Measurements from ENCODE around the gene OR51B4. TPM values are rescaled to one million over a fixed set of nuclear protein-coding genes. Genes with fewer than 3 reads are reported as not detected.

OR51B4 gene
- total and polyA plus RNA-seq, 9 of the 15 experiments (the other 6 are each of a cell fraction or from before 2014, with no cell fraction given), result 17.1 to 64.6 (median 39.9) TPM

DNA sequence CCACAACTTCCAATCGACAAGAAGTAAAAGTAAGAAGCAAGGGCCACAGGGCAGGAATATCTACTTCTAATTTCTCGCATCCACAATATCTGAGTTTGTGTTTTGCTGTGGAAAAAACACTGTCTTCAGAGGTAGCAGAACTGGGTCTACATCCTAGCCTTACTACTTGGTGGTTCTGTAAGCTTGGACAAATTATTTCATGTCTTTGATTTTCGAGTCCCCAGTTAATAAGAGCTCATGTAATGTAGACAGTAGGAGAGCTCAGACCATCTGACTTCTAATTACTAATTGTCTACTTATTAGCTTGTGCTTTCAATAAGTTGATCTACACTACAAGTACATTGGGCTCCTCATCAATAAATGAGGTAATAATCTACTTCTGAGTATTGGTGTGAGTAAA is 18.7 kb downstream of the OR51B4 start (continued):
- TF ChIP-seq NR4A1 (CRISPR knock-in tag; IDR thresholded peaks at IDR 0.05), result no peak
- 0 out of 2 replicates have a peak, but pooled peaks have one; percentile 11 for TF ChIP-seq NR4A1 (tag; IDR thresholded peaks at IDR 0.05)
- TF ChIP-seq SREBF1 (IDR thresholded peaks at IDR 0.05; ENCODE audit: borderline replicate concordance, low read depth, low read length), result no peak
- no peak for TF ChIP-seq MBD2 (IDR thresholded peaks at IDR 0.05; ENCODE audit: borderline replicate concordance, low read depth)
- TF ChIP-seq HDAC3 (IDR thresholded peaks at IDR 0.05; ENCODE audit: borderline replicate concordance, partially characterized antibody), result no peak
- TF ChIP-seq, protein P1, sequence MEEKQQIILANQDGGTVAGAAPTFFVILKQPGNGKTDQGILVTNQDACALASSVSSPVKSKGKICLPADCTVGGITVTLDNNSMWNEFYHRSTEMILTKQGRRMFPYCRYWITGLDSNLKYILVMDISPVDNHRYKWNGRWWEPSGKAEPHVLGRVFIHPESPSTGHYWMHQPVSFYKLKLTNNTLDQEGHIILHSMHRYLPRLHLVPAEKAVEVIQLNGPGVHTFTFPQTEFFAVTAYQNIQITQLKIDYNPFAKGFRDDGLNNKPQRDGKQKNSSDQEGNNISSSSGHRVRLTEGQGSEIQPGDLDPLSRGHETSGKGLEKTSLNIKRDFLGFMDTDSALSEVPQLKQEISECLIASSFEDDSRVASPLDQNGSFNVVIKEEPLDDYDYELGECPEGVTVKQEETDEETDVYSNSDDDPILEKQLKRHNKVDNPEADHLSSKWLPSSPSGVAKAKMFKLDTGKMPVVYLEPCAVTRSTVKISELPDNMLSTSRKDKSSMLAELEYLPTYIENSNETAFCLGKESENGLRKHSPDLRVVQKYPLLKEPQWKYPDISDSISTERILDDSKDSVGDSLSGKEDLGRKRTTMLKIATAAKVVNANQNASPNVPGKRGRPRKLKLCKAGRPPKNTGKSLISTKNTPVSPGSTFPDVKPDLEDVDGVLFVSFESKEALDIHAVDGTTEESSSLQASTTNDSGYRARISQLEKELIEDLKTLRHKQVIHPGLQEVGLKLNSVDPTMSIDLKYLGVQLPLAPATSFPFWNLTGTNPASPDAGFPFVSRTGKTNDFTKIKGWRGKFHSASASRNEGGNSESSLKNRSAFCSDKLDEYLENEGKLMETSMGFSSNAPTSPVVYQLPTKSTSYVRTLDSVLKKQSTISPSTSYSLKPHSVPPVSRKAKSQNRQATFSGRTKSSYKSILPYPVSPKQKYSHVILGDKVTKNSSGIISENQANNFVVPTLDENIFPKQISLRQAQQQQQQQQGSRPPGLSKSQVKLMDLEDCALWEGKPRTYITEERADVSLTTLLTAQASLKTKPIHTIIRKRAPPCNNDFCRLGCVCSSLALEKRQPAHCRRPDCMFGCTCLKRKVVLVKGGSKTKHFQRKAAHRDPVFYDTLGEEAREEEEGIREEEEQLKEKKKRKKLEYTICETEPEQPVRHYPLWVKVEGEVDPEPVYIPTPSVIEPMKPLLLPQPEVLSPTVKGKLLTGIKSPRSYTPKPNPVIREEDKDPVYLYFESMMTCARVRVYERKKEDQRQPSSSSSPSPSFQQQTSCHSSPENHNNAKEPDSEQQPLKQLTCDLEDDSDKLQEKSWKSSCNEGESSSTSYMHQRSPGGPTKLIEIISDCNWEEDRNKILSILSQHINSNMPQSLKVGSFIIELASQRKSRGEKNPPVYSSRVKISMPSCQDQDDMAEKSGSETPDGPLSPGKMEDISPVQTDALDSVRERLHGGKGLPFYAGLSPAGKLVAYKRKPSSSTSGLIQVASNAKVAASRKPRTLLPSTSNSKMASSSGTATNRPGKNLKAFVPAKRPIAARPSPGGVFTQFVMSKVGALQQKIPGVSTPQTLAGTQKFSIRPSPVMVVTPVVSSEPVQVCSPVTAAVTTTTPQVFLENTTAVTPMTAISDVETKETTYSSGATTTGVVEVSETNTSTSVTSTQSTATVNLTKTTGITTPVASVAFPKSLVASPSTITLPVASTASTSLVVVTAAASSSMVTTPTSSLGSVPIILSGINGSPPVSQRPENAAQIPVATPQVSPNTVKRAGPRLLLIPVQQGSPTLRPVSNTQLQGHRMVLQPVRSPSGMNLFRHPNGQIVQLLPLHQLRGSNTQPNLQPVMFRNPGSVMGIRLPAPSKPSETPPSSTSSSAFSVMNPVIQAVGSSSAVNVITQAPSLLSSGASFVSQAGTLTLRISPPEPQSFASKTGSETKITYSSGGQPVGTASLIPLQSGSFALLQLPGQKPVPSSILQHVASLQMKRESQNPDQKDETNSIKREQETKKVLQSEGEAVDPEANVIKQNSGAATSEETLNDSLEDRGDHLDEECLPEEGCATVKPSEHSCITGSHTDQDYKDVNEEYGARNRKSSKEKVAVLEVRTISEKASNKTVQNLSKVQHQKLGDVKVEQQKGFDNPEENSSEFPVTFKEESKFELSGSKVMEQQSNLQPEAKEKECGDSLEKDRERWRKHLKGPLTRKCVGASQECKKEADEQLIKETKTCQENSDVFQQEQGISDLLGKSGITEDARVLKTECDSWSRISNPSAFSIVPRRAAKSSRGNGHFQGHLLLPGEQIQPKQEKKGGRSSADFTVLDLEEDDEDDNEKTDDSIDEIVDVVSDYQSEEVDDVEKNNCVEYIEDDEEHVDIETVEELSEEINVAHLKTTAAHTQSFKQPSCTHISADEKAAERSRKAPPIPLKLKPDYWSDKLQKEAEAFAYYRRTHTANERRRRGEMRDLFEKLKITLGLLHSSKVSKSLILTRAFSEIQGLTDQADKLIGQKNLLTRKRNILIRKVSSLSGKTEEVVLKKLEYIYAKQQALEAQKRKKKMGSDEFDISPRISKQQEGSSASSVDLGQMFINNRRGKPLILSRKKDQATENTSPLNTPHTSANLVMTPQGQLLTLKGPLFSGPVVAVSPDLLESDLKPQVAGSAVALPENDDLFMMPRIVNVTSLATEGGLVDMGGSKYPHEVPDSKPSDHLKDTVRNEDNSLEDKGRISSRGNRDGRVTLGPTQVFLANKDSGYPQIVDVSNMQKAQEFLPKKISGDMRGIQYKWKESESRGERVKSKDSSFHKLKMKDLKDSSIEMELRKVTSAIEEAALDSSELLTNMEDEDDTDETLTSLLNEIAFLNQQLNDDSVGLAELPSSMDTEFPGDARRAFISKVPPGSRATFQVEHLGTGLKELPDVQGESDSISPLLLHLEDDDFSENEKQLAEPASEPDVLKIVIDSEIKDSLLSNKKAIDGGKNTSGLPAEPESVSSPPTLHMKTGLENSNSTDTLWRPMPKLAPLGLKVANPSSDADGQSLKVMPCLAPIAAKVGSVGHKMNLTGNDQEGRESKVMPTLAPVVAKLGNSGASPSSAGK (IDR thresholded peaks at IDR 0.05), result no peak
- TF ChIP-seq RAD21 (CRISPR knock-in tag; conservative IDR thresholded peaks at IDR 0.05 in 1 of 2, IDR thresholded peaks at IDR 0.05 in 1 of 2), result 0 out of 4 replicates have a peak, but pooled peaks of 1 of the 2 experiments have one; percentile 1
- TF ChIP-seq SMAD3 (CRISPR knock-in tag; conservative IDR thresholded peaks at IDR 0.05), result no peak
